ENCODE data around the gene CRY2. TPM values are rescaled to one million over a fixed set of nuclear protein-coding genes. Genes with fewer than 3 reads are reported as not detected.

CRY2 gene
- total and polyA plus RNA-seq, 2 of the 13 experiments (the other 11 are each of a cell fraction or from before 2014, with no cell fraction given) = 10.1 to 12.2 TPM

DNA sequence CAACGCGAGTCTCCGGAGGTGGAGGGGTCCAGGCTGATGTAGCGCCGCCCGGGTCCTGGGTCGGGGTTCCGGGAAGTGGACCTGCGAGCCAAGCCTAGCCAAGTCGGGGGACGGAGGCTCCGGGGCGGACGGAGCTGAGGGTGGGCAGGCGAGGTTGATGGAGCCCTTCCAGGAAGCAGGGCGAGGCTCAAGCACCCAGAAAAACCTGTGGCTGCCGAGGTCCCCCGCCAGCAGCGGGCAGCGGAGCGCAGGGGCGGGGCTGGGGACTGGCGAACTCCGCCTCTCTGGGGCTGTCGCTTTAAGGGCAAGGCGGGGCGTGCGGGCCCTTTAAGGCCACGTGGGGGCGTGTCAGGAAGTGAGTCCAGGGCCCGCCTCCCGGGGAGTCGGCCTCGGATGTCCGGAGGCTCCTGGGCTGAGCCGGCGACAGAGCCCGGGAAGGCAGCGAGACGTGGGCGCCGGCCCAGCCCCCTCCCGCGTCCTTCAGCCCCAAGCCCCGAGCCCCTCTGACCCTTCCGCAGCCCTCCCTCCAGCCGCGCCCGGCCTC, 42.4 kb upstream of the CRY2 start, which contains the start of gene SLC35C1 (continued):
- TF ChIP-seq, protein P1, sequence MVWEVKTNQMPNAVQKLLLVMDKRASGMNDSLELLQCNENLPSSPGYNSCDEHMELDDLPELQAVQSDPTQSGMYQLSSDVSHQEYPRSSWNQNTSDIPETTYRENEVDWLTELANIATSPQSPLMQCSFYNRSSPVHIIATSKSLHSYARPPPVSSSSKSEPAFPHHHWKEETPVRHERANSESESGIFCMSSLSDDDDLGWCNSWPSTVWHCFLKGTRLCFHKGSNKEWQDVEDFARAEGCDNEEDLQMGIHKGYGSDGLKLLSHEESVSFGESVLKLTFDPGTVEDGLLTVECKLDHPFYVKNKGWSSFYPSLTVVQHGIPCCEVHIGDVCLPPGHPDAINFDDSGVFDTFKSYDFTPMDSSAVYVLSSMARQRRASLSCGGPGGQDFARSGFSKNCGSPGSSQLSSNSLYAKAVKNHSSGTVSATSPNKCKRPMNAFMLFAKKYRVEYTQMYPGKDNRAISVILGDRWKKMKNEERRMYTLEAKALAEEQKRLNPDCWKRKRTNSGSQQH (CRISPR knock-in tag; IDR thresholded peaks at IDR 0.05; ENCODE audit: low read depth) = no peak; the same call in 1 of the 2 replicates
- TF ChIP-seq ESRRA (CRISPR knock-in tag; IDR thresholded peaks at IDR 0.05; ENCODE audit: low read depth) (no peak), POLR2A (IDR thresholded peaks at IDR 0.05; ENCODE audit: insufficient read depth in 1 of 2, low read depth in 2 of 2, low read length in 2 of 2) (peak; percentile 62 to 84; a peak in 3 of 4 replicates), FOSL2 (CRISPR knock-in tag; IDR thresholded peaks at IDR 0.05) (no peak), CC2D1A (CRISPR knock-in tag; IDR thresholded peaks at IDR 0.05) (no peak), MED1 (CRISPR knock-in tag; IDR thresholded peaks at IDR 0.05) (peak; percentile 53; the same call in 1 of the 2 replicates), ZNF264 (CRISPR knock-in tag; IDR thresholded peaks at IDR 0.05) (no peak; the same call in 1 of the 2 replicates), ZMYM4 (CRISPR knock-in tag; IDR thresholded peaks at IDR 0.05) (peak; percentile 61), CBX5 (CRISPR knock-in tag; IDR thresholded peaks at IDR 0.05; ENCODE audit: borderline replicate concordance) (no peak), SMC3 (IDR thresholded peaks at IDR 0.05; ENCODE audit: low read length) (no peak), SSRP1 (CRISPR knock-in tag; IDR thresholded peaks at IDR 0.05) (no peak), ZNF546 (CRISPR knock-in tag; conservative IDR thresholded peaks at IDR 0.05) (no peak), PHF20 (CRISPR knock-in tag; IDR thresholded peaks at IDR 0.05) (peak; percentile 52), KAT2B (IDR thresholded peaks at IDR 0.05; ENCODE audit: borderline replicate concordance, low read depth, low read length) (no peak), ZNF510 (CRISPR knock-in tag; IDR thresholded peaks at IDR 0.05; ENCODE audit: low read depth) (no peak), MTF2 (CRISPR knock-in tag; IDR thresholded peaks at IDR 0.05; ENCODE audit: borderline replicate concordance) (no peak), NFIC (IDR thresholded peaks at IDR 0.05; ENCODE audit: low read length) (no peak)
- TF ChIP-seq, protein P2, sequence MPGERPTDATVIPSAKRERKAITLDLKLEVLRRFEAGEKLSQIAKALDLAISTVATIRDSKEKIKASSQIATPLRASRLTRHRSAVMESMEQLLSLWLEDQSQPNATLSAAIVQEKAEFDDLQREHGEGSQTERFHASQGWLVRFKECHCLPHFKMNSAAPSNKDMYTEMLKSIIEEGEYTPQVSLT (CRISPR knock-in tag; IDR thresholded peaks at IDR 0.05; ENCODE audit: borderline replicate concordance, low read depth) = no peak
- TF ChIP-seq, protein P3, sequence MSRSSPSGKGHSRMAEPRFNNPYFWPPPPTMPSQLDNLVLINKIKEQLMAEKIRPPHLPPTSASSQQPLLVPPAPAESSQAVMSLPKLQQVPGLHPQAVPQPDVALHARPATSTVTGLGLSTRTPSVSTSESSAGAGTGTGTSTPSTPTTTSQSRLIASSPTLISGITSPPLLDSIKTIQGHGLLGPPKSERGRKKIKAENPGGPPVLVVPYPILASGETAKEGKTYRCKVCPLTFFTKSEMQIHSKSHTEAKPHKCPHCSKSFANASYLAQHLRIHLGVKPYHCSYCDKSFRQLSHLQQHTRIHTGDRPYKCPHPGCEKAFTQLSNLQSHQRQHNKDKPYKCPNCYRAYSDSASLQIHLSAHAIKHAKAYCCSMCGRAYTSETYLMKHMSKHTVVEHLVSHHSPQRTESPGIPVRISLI (CRISPR knock-in tag; IDR thresholded peaks at IDR 0.05; ENCODE audit: borderline replicate concordance) = no peak
- TF ChIP-seq, protein P4, sequence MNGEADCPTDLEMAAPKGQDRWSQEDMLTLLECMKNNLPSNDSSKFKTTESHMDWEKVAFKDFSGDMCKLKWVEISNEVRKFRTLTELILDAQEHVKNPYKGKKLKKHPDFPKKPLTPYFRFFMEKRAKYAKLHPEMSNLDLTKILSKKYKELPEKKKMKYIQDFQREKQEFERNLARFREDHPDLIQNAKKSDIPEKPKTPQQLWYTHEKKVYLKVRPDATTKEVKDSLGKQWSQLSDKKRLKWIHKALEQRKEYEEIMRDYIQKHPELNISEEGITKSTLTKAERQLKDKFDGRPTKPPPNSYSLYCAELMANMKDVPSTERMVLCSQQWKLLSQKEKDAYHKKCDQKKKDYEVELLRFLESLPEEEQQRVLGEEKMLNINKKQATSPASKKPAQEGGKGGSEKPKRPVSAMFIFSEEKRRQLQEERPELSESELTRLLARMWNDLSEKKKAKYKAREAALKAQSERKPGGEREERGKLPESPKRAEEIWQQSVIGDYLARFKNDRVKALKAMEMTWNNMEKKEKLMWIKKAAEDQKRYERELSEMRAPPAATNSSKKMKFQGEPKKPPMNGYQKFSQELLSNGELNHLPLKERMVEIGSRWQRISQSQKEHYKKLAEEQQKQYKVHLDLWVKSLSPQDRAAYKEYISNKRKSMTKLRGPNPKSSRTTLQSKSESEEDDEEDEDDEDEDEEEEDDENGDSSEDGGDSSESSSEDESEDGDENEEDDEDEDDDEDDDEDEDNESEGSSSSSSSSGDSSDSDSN (CRISPR knock-in tag; IDR thresholded peaks at IDR 0.05) = no peak; the same call in none of the 2 replicates
- TF ChIP-seq, protein P5, sequence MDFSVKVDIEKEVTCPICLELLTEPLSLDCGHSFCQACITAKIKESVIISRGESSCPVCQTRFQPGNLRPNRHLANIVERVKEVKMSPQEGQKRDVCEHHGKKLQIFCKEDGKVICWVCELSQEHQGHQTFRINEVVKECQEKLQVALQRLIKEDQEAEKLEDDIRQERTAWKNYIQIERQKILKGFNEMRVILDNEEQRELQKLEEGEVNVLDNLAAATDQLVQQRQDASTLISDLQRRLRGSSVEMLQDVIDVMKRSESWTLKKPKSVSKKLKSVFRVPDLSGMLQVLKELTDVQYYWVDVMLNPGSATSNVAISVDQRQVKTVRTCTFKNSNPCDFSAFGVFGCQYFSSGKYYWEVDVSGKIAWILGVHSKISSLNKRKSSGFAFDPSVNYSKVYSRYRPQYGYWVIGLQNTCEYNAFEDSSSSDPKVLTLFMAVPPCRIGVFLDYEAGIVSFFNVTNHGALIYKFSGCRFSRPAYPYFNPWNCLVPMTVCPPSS (IDR thresholded peaks at IDR 0.05) = no peak
- TF ChIP-seq, protein P6, sequence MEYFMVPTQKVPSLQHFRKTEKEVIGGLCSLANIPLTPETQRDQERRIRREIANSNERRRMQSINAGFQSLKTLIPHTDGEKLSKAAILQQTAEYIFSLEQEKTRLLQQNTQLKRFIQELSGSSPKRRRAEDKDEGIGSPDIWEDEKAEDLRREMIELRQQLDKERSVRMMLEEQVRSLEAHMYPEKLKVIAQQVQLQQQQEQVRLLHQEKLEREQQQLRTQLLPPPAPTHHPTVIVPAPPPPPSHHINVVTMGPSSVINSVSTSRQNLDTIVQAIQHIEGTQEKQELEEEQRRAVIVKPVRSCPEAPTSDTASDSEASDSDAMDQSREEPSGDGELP (IDR thresholded peaks at IDR 0.05; ENCODE audit: borderline replicate concordance, low read depth) = no peak

Measured in HepG2 (cell line).